Astrocyte (in vitro differentiated cells and primary cell): Measurements from ENCODE around the gene APOH. TPM values are rescaled to one million over a fixed set of nuclear protein-coding genes. Genes with fewer than 3 reads are reported as not detected.
A peak's percentile ranks its signal among the peaks of the same experiment; 100 is the strongest.
"Not testable (repeated sequence)": the region's sequence is repeated elsewhere in the genome, so short reads cannot be mapped to it uniquely, and the experiment has no call there.

Experiments used
- DNase-seq: peaks from one replicate; pipeline ENCODE4 v3.0.0-alpha.2; 2010; ENCODE audit warnings: low read depth
- FAIRE-seq: peaks from 2 replicates; lab custom pipeline; 2011; peaks lifted over from hg19 to GRCh38; lab: Jason Lieb, UNC
- H2AFZ ChIP-seq: 2 replicates; pipeline ENCODE4 v1.6.0; 2012; ENCODE audit warnings: low read depth, low read length, inconsistent platforms
- H3K27ac ChIP-seq: 2 replicates; pipeline ENCODE4 v1.5.1; 2011; ENCODE audit warnings: low read depth, low read length, inconsistent platforms
- H3K27me3 ChIP-seq: 2 replicates; pipeline ENCODE4 v1.6.0; 2011; ENCODE audit warnings: low read length, inconsistent platforms; ENCODE audit not compliant: insufficient read depth
- H3K36me3 ChIP-seq: 2 replicates; pipeline ENCODE4 v1.5.1; 2011; ENCODE audit warnings: low read length, inconsistent platforms; ENCODE audit not compliant: insufficient read depth
- H3K4me1 ChIP-seq: 2 replicates; pipeline ENCODE4 v1.5.1; 2011; ENCODE audit warnings: low read length, inconsistent platforms; ENCODE audit not compliant: insufficient read depth
- H3K4me2 ChIP-seq: 2 replicates; pipeline ENCODE4 v1.6.0; 2012; ENCODE audit warnings: low read length, inconsistent platforms
- H3K4me3 ChIP-seq: 2 replicates; pipeline ENCODE4 v1.5.1; 2011; ENCODE audit warnings: low read depth, mild to moderate bottlenecking, low read length, inconsistent platforms; ENCODE audit not compliant: insufficient read depth
- H3K79me2 ChIP-seq: 2 replicates; pipeline ENCODE4 v1.6.0; 2012; ENCODE audit warnings: mild to moderate bottlenecking, low read length, inconsistent platforms; ENCODE audit not compliant: insufficient read depth
- H3K9ac ChIP-seq: 2 replicates; pipeline ENCODE4 v1.6.0; 2012; ENCODE audit warnings: mild to moderate bottlenecking, low read length, inconsistent platforms
- H3K9me3 ChIP-seq: 2 replicates; pipeline ENCODE4 v1.5.1; 2012; ENCODE audit warnings: low read depth, mild to moderate bottlenecking, low read length, inconsistent platforms; ENCODE audit not compliant: insufficient read depth
- H4K20me1 ChIP-seq: 2 replicates; pipeline ENCODE4 v1.6.0; 2012; ENCODE audit warnings: low read length, inconsistent platforms; ENCODE audit not compliant: insufficient read depth
- H3K27ac Mint-ChIP-seq: one replicate; pipeline ENCODE4 v1.8.0; 2021; ENCODE audit warnings: mild to moderate bottlenecking, mixed read lengths; ENCODE audit not compliant: unreplicated experiment
- H3K27me3 Mint-ChIP-seq: one replicate; pipeline ENCODE4 v1.8.0; 2021; ENCODE audit warnings: low read depth, mixed read lengths; ENCODE audit not compliant: unreplicated experiment
- H3K36me3 Mint-ChIP-seq: one replicate; pipeline ENCODE4 v1.8.0; 2021; ENCODE audit warnings: low read depth, mixed read lengths; ENCODE audit not compliant: unreplicated experiment
- H3K4me1 Mint-ChIP-seq: one replicate; pipeline ENCODE4 v1.8.0; 2021; ENCODE audit warnings: low read depth, mixed read lengths; ENCODE audit not compliant: unreplicated experiment
- H3K4me3 Mint-ChIP-seq: one replicate; pipeline ENCODE4 v1.8.0; 2021; ENCODE audit warnings: mild to moderate bottlenecking, moderate library complexity, mixed read lengths; ENCODE audit not compliant: unreplicated experiment
- H3K9me3 Mint-ChIP-seq: one replicate; pipeline ENCODE4 v1.8.0; 2021; ENCODE audit warnings: mild to moderate bottlenecking, mixed read lengths; ENCODE audit not compliant: unreplicated experiment
- EZH2 ChIP-seq: IDR thresholded peaks from 2 replicates; pipeline ENCODE4 v1.6.1; 2012; ENCODE audit warnings: mild to moderate bottlenecking, low read length, inconsistent platforms; ENCODE audit not compliant: insufficient read depth
- total RNA-seq: library from RNA; stranded (reverse); gene quantifications from 2 replicates; pipeline ENCODE4 v1.2.1, GENCODE V29; 2021
- TF ChIP-seq, protein P1 (sequence below): IDR thresholded peaks from 2 replicates; pipeline ENCODE4 v1.5.1; 2011; ENCODE audit warnings: low read depth, mild to moderate bottlenecking, inconsistent platforms, low read length, moderate library complexity; ENCODE audit not compliant: insufficient read depth

The APOH gene
- total RNA-seq, 1 donor from 2014 or later, result not detected

DNA sequence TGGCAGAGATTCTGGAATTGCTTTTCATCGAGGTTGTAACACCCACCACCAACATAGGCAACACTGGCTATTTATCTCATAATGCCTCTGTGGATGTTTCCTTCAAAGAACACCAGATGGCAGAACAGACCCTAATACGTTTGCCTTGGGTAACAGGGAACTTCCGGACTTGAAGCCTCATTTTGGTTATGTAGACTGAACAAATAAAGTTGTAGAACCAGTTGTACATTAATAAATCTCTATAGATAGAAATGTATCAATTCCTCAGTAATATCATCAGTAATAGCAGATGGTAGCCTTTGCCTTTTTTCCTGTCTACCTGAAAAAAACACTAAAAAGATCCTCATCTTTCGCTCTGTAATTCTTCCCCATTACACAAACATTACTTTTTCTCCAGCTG is 25.9 kb upstream of the APOH start:
- H2AFZ ChIP-seq, result no peak overlapping the region
- Mint-ChIP-seq H3K4me3 (no peak overlapping the region), H3K36me3 (no peaks in the 10 kb centered on the region)

GRCh38 chr17:66253458-66253857 is 24.2 kb upstream of the APOH start:
- H3K79me2 ChIP-seq, H3K4me1 Mint-ChIP-seq, H3K4me3 ChIP-seq, H3K27ac ChIP-seq, H3K9me3 Mint-ChIP-seq, H3K36me3 Mint-ChIP-seq, H3K27me3 ChIP-seq, H3K27me3 Mint-ChIP-seq, H3K9me3 ChIP-seq, H3K27ac Mint-ChIP-seq, H2AFZ ChIP-seq, H4K20me1 ChIP-seq, H3K36me3 ChIP-seq, H3K9ac ChIP-seq, FAIRE-seq, H3K4me3 Mint-ChIP-seq, DNase-seq, H3K4me1 ChIP-seq, H3K4me2 ChIP-seq: not testable (repeated sequence)

More for the DNA sequence above, 25.9 kb upstream of the APOH start:
- no peaks in the 10 kb centered on the region for H3K9me3 Mint-ChIP-seq
- peak; percentile 37 for FAIRE-seq
- no peaks in the 10 kb centered on the region for H3K36me3 ChIP-seq
- no peaks in the 10 kb centered on the region for H3K4me1 Mint-ChIP-seq
- no peaks in the 10 kb centered on the region for H3K4me1 ChIP-seq
- no peaks in the 10 kb centered on the region for H3K9me3 ChIP-seq
- no peak overlapping the region for H3K4me2 ChIP-seq
- TF ChIP-seq, protein P1, sequence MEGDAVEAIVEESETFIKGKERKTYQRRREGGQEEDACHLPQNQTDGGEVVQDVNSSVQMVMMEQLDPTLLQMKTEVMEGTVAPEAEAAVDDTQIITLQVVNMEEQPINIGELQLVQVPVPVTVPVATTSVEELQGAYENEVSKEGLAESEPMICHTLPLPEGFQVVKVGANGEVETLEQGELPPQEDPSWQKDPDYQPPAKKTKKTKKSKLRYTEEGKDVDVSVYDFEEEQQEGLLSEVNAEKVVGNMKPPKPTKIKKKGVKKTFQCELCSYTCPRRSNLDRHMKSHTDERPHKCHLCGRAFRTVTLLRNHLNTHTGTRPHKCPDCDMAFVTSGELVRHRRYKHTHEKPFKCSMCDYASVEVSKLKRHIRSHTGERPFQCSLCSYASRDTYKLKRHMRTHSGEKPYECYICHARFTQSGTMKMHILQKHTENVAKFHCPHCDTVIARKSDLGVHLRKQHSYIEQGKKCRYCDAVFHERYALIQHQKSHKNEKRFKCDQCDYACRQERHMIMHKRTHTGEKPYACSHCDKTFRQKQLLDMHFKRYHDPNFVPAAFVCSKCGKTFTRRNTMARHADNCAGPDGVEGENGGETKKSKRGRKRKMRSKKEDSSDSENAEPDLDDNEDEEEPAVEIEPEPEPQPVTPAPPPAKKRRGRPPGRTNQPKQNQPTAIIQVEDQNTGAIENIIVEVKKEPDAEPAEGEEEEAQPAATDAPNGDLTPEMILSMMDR, result peak; percentile 71
- no peak for TF ChIP-seq EZH2
- H3K79me2 ChIP-seq, result no peaks in the 10 kb centered on the region
- peak; percentile 62 for DNase-seq
- H3K4me3 ChIP-seq, result no peak overlapping the region
- H3K27me3 ChIP-seq, result no peaks in the 10 kb centered on the region
- no peaks in the 10 kb centered on the region for H3K27me3 Mint-ChIP-seq
- H3K27ac Mint-ChIP-seq, result no peak overlapping the region
- H3K9ac ChIP-seq, result no peak overlapping the region
- no peak overlapping the region for H3K27ac ChIP-seq
- no peaks in the 10 kb centered on the region for H4K20me1 ChIP-seq

DNA sequence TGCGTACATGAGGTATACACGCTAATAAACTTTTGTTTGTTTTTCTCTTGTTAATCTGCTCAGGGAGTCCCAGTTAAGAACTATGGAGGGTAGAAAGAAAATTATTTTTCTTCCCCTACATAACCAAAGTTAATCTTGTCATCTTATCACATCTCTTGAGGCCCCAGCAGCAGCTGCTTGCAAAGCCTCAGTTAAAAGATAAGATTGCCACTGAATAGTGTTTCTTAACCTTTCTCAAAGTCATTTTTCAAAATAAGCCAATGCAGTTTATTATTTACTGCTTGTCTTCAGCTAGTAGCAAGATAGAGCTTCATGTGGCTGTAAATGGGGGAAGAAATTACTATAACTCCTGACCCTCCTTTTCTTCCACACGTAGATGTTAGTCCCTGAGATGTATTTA is 21.5 kb upstream of the APOH start:
- H3K4me3 ChIP-seq, result no peak overlapping the region
- H3K9me3 Mint-ChIP-seq, result no peaks in the 10 kb centered on the region
- H2AFZ ChIP-seq, result no peak overlapping the region
- no peak for TF ChIP-seq EZH2
- TF ChIP-seq, protein P1, result no peak
- H3K4me3 Mint-ChIP-seq, result no peak overlapping the region
- FAIRE-seq (no peak), DNase-seq (no peak)
- no peak overlapping the region for H3K9ac ChIP-seq
- no peak overlapping the region for H3K27ac ChIP-seq
- no peaks in the 10 kb centered on the region for H3K27me3 ChIP-seq
- no peaks in the 10 kb centered on the region for H3K36me3 ChIP-seq
- H3K79me2 ChIP-seq, result no peaks in the 10 kb centered on the region
- H3K27me3 Mint-ChIP-seq, result no peaks in the 10 kb centered on the region
- H3K27ac Mint-ChIP-seq, result no peak overlapping the region
- no peaks in the 10 kb centered on the region for H3K9me3 ChIP-seq
- H3K4me1 ChIP-seq, result no peaks in the 10 kb centered on the region
- H4K20me1 ChIP-seq, result no peaks in the 10 kb centered on the region
- H3K4me1 Mint-ChIP-seq, result no peaks in the 10 kb centered on the region
- no peak overlapping the region for H3K4me2 ChIP-seq
- H3K36me3 Mint-ChIP-seq, result no peaks in the 10 kb centered on the region
